HCT116 (cell line): ENCODE results near the gene OCEL1.

ENCODE experiments used
- EZH2 ChIP-seq: fragments of 200-600 bp; sonication (generic); IDR thresholded peaks from 2 replicates; pipeline ENCODE4 v1.6.1; 2017; ENCODE audit warnings: antibody characterized with exemption, mixed run types
- POLR2A ChIP-seq: IDR thresholded peaks from 2 replicates; pipeline ENCODE4 v1.7.0; 2011; ENCODE audit warnings: borderline replicate concordance; ENCODE audit not compliant: insufficient read depth, insufficient read length; ENCODE audit errors: extremely low read depth
- SRF ChIP-seq: IDR thresholded peaks from 2 replicates; pipeline ENCODE4 v1.6.1; 2012; ENCODE audit warnings: low read depth
- TF ChIP-seq, protein P1 (sequence below): IDR thresholded peaks from 2 replicates; pipeline ENCODE4 v1.6.1; 2011; ENCODE audit warnings: mild to moderate bottlenecking, low read length, moderate library complexity; ENCODE audit not compliant: insufficient replicate concordance; ENCODE audit errors: extremely low read depth
- TF ChIP-seq, protein P2 (sequence below), 3 experiments: fragments of 200-600 bp in 1 of 3; sonication (generic) in 1 of 3; IDR thresholded peaks in 2 of 3; conservative IDR thresholded peaks in 1 of 3; 2 replicates each; pipeline ENCODE4 v1.5.1; 2012 to 2017; ENCODE audit warnings: low read depth in 2 of 3, low read length in 2 of 3, antibody characterized with exemption in 1 of 3, borderline replicate concordance in 1 of 3, control low read depth in 1 of 3, mild to moderate bottlenecking in 1 of 3, mixed read lengths in 1 of 3, mixed run types in 1 of 3, moderate library complexity in 1 of 3; ENCODE audit not compliant: insufficient read depth in 1 of 3

GRCh38 chr19:17209126-17210036 lies 16.6 kb upstream of the OCEL1 start:
- TF ChIP-seq POLR2A = no peak
- TF ChIP-seq EZH2 = no peak
- no peak for TF ChIP-seq SRF
- TF ChIP-seq, protein P1, sequence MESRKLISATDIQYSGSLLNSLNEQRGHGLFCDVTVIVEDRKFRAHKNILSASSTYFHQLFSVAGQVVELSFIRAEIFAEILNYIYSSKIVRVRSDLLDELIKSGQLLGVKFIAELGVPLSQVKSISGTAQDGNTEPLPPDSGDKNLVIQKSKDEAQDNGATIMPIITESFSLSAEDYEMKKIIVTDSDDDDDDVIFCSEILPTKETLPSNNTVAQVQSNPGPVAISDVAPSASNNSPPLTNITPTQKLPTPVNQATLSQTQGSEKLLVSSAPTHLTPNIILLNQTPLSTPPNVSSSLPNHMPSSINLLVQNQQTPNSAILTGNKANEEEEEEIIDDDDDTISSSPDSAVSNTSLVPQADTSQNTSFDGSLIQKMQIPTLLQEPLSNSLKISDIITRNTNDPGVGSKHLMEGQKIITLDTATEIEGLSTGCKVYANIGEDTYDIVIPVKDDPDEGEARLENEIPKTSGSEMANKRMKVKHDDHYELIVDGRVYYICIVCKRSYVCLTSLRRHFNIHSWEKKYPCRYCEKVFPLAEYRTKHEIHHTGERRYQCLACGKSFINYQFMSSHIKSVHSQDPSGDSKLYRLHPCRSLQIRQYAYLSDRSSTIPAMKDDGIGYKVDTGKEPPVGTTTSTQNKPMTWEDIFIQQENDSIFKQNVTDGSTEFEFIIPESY = no peak
- TF ChIP-seq, protein P2, sequence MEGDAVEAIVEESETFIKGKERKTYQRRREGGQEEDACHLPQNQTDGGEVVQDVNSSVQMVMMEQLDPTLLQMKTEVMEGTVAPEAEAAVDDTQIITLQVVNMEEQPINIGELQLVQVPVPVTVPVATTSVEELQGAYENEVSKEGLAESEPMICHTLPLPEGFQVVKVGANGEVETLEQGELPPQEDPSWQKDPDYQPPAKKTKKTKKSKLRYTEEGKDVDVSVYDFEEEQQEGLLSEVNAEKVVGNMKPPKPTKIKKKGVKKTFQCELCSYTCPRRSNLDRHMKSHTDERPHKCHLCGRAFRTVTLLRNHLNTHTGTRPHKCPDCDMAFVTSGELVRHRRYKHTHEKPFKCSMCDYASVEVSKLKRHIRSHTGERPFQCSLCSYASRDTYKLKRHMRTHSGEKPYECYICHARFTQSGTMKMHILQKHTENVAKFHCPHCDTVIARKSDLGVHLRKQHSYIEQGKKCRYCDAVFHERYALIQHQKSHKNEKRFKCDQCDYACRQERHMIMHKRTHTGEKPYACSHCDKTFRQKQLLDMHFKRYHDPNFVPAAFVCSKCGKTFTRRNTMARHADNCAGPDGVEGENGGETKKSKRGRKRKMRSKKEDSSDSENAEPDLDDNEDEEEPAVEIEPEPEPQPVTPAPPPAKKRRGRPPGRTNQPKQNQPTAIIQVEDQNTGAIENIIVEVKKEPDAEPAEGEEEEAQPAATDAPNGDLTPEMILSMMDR (IDR thresholded peaks at IDR 0.05 in 2 of 3, conservative IDR thresholded peaks at IDR 0.05 in 1 of 3; ENCODE audit: borderline replicate concordance in 1 of 3, insufficient read depth in 1 of 3, low read depth in 2 of 3, low read length in 2 of 3) = no peak
